Stomach (tissue), 4 donors: ENCODE measurements around the gene EFCAB9.

ENCODE experiments used
- POLR2A ChIP-seq, 4 donors: fragments of 450-650 bp; IDR thresholded peaks; one replicate each; pipeline ENCODE4 v1.6.1; 2016; ENCODE audit warnings: antibody characterized with exemption in 4 of 4, control low read depth in 2 of 4, mild to moderate bottlenecking in 1 of 4, moderate library complexity in 1 of 4
- POLR2AphosphoS5 ChIP-seq, 3 donors: sonication (generic); formaldehyde crosslinking; IDR thresholded peaks; one replicate each; pipeline ENCODE4 v1.6.1; 2016; ENCODE audit warnings: antibody characterized with exemption in 3 of 3
- TF ChIP-seq, protein P1 (sequence below), 7 experiments: fragments of 450-650 bp in 4 of 7; fragments of 200-600 bp in 3 of 7; sonication (generic) in 3 of 7; IDR thresholded peaks; one replicate each; pipeline ENCODE4 v1.5.1; 2016 to 2019; ENCODE audit warnings: antibody characterized with exemption in 7 of 7, control low read depth in 2 of 7, mild to moderate bottlenecking in 1 of 7

- TF ChIP-seq, protein P1, sequence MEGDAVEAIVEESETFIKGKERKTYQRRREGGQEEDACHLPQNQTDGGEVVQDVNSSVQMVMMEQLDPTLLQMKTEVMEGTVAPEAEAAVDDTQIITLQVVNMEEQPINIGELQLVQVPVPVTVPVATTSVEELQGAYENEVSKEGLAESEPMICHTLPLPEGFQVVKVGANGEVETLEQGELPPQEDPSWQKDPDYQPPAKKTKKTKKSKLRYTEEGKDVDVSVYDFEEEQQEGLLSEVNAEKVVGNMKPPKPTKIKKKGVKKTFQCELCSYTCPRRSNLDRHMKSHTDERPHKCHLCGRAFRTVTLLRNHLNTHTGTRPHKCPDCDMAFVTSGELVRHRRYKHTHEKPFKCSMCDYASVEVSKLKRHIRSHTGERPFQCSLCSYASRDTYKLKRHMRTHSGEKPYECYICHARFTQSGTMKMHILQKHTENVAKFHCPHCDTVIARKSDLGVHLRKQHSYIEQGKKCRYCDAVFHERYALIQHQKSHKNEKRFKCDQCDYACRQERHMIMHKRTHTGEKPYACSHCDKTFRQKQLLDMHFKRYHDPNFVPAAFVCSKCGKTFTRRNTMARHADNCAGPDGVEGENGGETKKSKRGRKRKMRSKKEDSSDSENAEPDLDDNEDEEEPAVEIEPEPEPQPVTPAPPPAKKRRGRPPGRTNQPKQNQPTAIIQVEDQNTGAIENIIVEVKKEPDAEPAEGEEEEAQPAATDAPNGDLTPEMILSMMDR (IDR thresholded peaks at IDR 0.05): no peak
- no peak for TF ChIP-seq POLR2A (IDR thresholded peaks at IDR 0.05)
- TF ChIP-seq POLR2AphosphoS5 (IDR thresholded peaks at IDR 0.05): no peak
These were observed 23.7 kb upstream of the EFCAB9 start for GRCh38 chr5:172170251-172170701.
